Skin epidermis (tissue), 12 donors: ENCODE data around the gene IDH1.
"Not testable (repeated sequence)": the region's sequence is repeated elsewhere in the genome, so short reads cannot be mapped to it uniquely, and the experiment has no call there.

Source experiments
- H3K27ac ChIP-seq, 21 experiments: fragments of 200-600 bp; sonication (generic) in 11 of 21; one replicate each; pipeline ENCODE4 v1.5.0; 2020; ENCODE audit warnings: mild to moderate bottlenecking in 3 of 21, inconsistent platforms in 2 of 21, moderate library complexity in 2 of 21
- H3K4me3 ChIP-seq, 7 experiments: fragments of 200-600 bp; sonication (generic) in 2 of 7; one replicate each; pipeline ENCODE4 v1.5.0; 2020; ENCODE audit warnings: inconsistent platforms in 2 of 7, mild to moderate bottlenecking in 2 of 7, moderate library complexity in 1 of 7

The IDH1 gene

DNA sequence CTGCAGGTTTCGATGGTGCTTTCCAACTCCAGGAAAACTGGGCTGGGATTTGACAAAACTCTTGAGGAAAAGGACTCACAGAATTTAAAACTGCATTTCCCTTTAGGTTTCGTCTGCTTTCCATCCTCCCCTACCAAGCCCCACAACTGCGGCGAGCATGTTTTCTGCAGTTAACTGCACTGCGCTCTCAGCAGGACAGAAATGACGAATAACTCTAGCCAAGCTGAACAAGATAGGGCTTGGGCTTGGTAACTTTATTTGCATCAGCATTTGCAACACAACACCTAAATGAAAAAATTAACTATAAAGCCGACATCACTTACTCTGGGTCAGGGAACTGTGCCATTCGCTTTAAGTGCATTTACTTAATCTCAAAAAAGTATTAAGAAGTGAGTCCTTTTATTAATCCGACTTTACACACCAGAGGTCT is 10.5 kb upstream of the IDH1 start:
- Histone ChIP-seq H3K27ac (peak overlapping the region in 20 of 21 experiments; percentile 84 to 98 (median 94)), H3K4me3 (peak overlapping the region; percentile 66 to 96 (median 89))

DNA sequence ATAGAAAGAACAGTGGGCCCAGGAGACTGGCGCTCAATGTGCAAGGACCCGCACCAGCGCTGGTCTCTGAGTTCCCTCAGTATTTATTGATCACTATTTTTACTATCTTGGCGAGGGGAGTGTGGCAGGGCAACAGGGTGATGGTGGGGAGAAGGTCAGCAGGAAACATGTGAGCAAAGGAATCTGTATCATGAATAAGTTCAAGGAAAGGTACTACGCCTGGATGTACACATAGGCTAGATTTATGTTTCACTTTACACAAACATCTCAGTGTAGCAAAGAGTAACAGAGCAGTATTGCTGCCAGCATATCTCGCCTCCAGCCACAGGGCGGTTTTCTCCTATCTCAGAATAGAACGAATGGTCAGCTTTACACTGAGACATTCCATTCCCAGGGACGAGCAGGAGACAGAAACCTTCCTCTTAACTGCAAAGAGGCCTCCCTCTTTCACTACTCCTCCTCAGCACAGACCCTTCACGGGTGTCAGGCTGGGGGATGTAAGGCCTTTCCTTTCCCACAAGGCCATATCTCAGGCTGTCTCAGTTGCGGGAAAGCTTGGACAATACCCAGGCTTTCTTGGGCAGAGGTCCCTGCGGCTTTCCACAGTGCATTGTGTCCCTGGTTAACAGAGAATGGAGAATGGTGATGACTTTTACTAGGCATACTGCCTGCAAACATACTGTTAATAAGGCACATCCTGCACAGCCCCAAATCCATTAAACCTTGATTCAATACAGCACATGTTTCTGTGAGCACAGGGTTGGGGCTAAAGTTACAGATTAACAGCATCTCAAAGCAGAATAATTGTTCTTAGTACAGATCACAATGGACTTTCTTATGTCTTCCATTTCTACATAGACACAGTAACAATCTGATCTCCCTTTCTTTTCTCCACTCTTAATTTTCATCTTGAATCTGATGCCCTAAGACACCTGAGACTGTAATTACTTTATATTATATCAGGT is 2.3 kb upstream of the IDH1 start:
- H3K27ac ChIP-seq, H3K4me3 ChIP-seq: not testable (repeated sequence)

DNA sequence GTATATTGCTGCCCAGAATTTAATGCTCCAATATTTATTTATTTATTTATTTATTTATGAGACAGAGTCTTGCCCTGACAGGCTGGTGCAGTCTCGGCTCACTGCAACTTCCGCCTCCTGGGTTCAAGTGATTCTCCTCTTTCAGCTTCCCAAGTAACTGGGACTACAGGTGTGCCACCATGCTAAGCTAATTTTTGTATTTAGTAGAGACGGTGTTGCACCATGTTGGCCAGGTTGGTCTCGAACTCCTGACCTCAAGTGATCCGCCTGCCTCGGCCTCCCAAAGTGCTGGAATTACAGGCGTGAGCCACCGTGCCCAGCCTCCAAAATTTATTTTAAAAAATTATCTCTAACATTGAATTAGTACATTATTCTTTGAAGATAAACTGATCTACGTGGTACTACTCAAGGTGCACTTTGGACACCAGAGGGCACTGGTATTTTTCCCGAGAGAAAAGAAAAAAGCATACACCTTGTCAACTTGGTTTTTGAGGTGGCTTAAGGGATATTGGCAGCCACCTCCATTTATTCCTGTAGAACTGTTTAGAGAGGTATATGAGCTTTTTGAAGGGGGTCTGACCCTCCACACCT is 1.4 kb upstream of the IDH1 start:
- no peak overlapping the region for H3K27ac ChIP-seq
- no peak overlapping the region for H3K4me3 ChIP-seq

DNA sequence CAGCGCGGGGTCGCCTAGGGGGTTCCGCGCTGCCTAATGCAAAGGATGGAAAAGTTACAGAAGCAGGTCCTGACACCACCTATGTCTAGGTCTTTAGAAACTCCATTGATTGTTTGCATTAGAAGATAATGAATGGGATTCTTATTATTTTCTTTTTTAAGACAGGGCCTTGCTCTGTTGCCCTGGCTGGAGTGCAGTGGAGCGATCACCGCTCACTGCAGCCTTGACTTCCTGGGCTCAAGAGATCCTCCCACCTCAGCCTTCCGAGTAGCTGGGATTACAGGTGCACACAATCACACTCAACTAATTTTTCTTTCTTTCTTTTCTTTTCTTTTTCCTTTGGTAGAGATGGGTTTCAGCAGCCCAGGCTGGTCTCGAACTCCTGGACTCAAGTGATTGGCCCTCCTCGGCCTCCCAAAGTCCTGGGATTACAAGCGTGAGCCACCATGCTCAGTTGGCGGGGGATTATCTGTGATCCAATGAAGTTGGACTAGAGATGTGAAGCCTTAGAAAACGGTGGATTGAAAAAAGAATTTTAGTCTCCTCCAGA is 761 bp upstream of the IDH1 start:
- H3K4me3 ChIP-seq, result peak overlapping the region; percentile 67 to 90 (median 84)
- peak overlapping the region in 20 of 21 experiments; percentile 6 to 84 (median 68) for H3K27ac ChIP-seq

DNA sequence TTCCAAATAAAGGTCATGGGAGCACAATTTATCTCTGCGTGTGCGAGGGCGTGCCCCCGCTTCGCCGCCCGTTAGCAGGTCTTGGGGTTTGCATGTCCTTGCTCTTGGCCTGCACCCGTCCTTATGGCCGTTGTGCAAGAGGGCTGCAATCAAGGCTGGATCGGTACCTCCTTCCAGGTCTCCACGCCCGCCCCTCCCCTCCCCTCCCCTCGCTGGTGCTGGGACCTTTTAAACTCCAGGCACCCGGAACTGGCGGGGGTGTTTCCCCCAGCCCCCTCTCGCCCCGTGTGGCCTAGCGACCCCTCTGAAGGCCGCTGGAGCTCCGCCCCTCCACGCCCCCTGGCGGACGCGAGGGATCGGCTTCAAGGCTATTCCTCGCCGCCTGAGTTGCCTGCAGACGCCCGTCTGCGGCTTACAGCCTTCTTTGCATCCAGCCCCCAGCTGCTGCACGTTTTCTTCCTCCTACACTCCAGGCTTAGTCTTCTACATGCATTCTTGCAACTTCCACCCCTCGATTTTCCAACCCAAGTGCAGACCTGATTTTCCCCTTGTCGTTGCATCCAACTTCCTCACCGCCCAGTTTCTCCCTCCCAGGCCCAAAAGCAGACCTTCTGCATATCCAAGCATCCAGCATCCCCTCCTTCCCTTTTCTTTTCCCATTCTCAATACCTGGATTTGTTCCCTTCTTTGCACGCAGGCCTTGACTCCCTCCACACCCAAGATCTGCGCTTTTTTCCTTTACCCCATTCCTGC is 577 bp downstream of the IDH1 start:
- H3K4me3 ChIP-seq, result peak overlapping the region; percentile 67 to 90 (median 84)
- H3K27ac ChIP-seq, result peak overlapping the region in 20 of 21 experiments; percentile 18 to 84 (median 66)

DNA sequence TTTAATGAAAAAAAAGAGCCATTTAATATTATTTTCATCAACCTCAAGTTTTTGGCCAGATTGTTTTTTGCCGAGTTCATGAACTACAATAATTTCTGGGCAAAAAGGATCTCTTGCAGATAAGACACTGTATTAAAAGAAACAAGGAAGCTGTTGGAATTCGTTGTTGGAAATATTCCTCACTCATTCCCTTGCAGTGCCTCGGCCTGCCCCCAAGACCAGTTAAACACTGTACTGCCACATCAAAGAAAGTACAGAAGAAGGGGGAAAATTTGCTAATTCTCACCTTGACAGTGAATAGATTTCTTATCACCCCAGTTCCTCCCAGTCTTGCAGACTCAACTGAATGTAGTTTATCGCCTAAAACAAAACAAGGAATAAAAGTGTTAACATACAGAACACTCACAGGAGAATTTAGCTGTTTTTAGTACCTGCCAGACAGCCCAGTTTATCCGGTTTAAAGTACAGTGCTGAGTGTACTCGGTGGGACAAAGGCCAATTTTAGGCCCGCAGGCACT is 1.2 kb downstream of the IDH1 start:
- Histone ChIP-seq H3K27ac (peak overlapping the region in 19 of 21 experiments; percentile 18 to 84 (median 67)), H3K4me3 (peak overlapping the region; percentile 67 to 90 (median 84))

DNA sequence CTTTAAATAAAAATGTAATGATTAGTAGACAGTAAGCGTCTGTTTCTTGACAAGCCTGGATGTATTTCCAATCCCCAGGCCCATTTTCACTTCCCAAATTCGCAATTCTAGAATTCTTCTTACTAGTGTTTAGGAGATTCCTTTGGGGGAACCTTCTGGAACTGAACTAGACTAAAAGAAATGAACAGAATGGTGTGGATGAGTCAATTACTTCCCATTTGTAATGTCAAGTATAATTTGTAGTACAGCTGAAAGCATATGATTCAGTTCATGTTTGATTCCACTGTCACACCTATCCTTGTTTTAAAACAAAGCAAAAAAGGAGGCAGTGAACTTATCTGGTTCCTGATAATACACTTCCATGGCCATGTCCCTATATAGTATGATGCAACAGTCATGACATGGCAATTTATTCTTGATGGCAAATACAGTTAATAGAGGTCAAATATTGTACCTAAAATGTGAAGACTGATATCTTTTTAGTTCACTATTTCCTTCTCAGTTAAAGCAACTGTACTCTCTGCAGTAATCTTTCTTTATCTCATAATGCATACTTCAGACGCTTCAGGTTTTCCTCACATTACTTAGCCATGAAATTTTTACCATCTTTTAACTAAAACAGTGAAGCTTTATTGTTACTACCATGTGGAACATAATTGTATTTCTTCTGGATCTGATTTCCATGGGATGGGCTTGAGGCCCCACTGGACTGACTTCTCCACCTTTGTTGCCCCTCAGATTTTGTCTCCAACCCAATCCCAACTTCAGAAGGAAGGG is 2.0 kb downstream of the IDH1 start:
- no peak overlapping the region for H3K4me3 ChIP-seq
- peak overlapping the region in 5 of 21 experiments; percentile 17 to 72 (median 66) for H3K27ac ChIP-seq

DNA sequence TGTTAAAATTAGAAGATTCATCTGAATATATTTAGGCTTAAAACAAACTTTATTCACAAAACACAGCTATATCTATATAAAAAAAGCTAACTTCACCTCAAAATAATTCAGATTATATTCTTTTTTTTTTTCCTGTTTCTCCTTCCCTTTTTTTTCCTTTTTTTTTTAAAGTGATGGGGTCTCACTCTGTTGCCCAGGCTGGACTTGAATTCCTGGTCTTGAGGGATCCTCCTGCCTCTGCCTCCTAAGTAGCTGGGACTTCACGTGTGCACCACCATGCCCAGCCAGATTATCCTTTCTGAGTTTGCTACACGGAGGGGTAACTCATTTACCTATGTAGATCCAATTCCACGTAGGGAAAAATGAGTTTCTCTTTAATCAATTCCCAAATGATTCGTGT is 3.8 kb downstream of the IDH1 start:
- H3K4me3 ChIP-seq, result no peak overlapping the region
- H3K27ac ChIP-seq, result no peak overlapping the region

DNA sequence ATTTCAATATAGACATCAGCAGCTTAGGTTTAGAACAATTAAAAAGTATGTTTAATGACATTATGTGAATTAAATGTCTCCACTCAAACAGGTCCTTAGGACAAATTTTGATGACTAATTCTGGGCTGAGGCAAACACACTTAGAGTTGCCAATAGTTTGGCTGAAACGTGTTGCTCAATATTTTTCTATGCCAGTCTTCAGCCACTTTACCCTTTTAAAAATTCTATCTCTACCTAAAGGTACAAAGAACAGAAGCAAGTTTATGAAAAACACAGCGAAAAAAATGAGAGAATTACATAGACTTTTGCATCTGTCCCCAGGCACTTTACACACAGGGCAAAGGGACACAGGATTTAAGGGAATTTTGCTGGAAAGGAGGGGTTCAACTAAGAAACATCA is 4.5 kb downstream of the IDH1 start:
- H3K4me3 ChIP-seq, result no peak overlapping the region
- H3K27ac ChIP-seq, result no peak overlapping the region

DNA sequence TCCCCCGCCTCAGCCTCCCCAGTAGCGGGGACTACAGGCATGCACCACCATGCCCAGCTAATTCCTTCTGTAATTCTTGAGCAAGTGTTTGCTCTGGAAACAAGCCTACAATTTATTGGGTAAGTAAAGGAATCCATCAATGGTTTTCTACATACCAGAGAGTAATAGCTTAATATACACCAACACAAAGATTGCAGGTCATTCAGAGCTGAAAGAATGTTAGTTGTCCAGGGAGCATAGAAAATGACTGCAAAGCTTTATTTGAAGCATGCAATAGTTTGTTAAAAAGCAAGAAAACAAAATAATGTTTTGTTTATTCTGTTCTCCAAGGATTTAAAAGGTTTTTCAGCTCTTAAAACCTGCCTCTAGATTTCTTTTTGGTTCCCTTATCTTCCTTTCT is 5.6 kb downstream of the IDH1 start:
- Histone ChIP-seq H3K27ac (no peak overlapping the region), H3K4me3 (no peak overlapping the region)

DNA sequence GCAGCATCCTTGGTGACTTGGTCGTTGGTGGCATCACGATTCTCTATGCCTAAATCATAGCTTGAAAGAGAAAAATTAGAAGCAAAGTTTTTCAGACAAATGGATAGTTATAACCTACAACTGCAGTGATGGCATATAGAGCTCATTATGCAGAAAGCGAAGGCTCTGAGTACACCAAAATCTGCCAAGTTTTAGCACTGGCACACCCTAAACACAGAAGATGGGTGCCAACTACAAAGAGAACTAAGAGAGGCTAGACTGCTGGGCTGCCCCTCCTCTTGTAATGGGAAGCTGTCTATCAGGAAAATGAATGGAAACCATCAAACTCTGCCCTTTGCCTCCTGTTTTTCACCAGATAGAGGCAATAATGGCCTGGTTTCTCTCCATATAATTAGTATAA is 6.3 kb downstream of the IDH1 start:
- Histone ChIP-seq H3K27ac (no peak overlapping the region), H3K4me3 (no peak overlapping the region)

DNA sequence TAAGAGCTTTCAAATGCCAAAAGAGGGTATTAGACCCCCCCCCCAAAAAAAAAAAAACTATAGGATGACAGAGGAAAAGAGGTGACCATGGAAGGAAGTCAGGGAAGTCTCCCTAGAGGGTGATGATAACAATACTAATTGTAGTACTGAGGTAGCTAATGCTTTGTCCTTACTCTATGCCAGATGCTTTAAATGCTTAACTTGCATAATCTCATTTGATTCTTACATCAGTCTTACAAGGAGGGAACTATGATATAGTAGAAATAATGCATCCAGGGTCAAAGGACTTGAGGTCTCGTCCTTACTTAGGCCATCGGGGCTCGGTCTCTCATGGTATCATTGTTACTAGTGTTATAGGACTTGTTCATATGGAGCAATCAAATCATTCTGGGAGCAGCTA is 9.1 kb downstream of the IDH1 start:
- Histone ChIP-seq H3K27ac (no peak overlapping the region), H3K4me3 (no peak overlapping the region)

DNA sequence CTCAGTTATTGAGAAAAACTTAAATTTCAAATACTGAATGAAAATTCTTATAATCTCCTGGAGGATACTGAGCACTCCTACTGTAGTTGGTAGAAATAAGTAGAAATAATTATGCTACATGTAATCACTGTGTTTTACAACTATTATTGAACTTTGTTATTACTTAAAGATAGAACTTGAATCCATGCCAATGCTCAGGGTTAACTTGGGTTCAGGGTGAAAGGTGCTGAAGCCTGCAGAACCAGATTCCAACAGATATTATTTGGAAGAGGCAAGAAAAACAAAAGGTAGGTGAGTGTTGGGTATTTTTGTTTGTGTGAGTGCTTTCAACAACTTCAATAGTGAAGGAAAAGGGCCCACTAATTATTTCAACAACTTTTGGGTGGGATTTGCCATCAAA is 10.4 kb downstream of the IDH1 start:
- H3K4me3 ChIP-seq, result no peak overlapping the region
- H3K27ac ChIP-seq, result no peak overlapping the region

DNA sequence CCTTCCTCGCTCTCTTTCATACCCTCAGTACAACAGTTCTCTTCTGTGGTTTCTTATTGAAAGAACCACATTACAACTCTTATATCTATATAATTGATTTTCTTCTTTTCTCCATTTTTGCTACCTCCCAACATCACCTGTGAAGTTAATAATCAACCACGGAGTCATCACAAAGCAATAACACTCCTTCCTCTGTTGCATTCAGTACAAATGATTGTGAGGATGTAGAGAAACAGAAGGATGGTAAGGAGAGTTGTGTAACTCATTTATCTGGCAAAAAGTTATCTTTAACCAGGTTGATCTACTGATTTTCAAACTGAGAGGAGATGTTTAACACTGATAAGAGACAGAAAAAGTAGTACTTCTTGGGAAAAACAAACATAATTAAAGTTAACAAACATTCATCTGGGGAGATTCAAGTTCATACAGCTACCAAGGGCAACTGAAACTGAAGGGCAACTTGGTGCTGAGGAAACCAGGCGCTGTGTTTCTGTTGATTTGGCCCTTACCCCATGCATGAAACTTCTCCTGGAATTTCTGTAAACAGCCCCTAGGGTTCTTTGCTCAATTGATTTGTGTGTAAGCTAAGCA is 14.2 kb downstream of the IDH1 start:
- Histone ChIP-seq H3K4me3 (no peak overlapping the region), H3K27ac (no peak overlapping the region)

DNA sequence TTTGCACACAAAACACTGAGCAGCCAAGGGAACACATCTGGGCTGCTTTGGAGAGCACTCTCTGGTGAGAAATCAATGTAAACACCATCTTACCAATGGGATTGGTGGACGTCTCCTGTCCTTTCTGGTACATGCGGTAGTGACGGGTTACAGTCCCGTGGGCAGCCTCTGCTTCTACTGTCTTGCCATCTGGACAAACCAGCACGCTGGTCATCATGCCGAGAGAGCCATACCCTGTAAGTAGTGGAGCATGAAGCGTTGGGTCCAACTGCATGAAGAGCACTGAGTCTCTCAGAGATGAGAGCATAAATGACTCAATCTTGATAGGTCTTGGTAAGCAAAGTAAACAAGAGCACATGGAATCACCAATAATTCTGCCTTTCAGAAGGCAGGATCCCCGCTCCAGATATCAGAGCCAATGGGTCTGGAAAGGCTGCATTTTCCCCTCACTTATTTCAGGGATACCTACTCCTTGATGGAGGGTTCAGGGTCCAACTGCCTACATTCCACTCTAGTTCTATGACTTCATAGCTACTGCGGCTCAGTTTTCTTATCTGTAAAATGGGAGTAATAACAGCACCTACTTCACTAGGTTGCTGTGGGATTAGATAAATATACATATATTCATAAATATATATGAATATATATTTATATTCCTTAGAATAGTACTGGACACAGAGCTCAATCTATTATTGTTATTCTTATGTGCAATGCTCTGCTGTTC is 14.9 kb downstream of the IDH1 start:
- no peak overlapping the region for H3K4me3 ChIP-seq

DNA sequence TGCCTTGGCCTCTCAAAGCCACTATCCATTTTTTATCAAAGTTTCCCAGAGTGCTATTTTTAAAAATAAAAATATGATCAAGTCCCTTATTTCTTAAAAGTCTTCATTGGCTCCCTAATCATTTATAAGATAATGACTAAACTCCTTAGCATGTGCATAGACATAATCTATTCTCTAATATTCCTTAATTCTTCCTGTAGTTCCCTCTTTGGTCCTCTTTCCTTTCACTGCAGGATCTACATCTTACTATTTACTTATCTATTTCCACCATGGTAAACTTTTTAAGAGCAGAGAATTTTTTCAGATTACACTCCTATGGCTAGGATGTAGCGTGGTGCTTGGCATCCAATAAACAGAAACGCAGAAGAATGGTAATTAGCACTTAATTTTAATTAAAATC is 19.0 kb downstream of the IDH1 start:
- H3K4me3 ChIP-seq, result no peak overlapping the region
- no peak overlapping the region for H3K27ac ChIP-seq

More for the DNA sequence above, 14.9 kb downstream of the IDH1 start:
- no peak overlapping the region for H3K27ac ChIP-seq

DNA sequence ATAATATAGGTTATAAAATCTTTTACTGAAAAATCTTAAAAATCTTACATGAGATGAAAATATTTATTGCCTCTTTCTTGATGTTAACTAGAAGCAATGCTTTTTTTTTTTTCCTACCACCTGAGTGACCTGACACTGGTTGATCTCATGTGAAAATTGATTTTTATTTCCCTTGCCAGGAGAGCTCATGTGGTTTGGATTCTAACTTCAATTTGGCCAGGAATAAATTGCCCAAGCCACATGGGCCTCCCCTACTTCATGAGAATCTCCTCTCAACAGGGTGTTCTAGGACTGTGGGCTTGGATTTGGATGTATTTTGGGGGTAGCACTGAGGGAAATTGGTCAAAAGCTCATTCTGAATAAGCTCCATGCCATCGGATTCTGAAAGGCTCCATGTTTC is 20.1 kb downstream of the IDH1 start:
- Histone ChIP-seq H3K27ac (no peak overlapping the region), H3K4me3 (no peak overlapping the region)

DNA sequence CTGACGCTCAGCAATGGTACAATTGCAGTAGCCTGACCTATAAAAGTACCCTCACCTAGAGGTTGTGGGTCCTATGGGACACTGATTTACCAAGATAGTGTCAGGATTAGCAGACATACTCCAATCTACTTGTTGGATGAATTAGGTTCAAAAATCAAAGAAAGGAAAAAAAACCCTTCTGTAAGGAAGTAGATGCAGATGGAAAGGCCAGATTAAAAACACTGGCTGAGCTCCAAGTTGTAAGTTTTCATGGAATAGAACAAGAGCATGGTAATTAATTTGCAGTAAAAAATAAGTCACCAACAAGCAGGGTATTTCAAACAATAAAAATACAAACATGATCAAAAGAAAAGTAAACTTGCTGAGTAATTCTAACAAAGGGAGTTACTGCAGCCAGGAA is 26.4 kb downstream of the IDH1 start:
- no peak overlapping the region for H3K4me3 ChIP-seq
- H3K27ac ChIP-seq, result no peak overlapping the region
